ENCODE measurements around the gene PLIN1.
A peak's percentile ranks its signal among the peaks of the same experiment; 100 is the strongest.

Gene PLIN1

GRCh38 chr15:89640245-89640644, 38.9 kb downstream of the PLIN1 start (continued):
- TF ChIP-seq ZNF621 (tag by site-specific recombination; IDR thresholded peaks at IDR 0.05): no peak

GRCh38 chr15:89633585-89633984, 45.6 kb downstream of the PLIN1 start:
- Histone ChIP-seq H3K4me1 (ENCODE audit: control insufficient read depth, insufficient read depth, low read length) (no peaks in the 10 kb centered on the region), H3K4me3 (ENCODE audit: low read depth, low read length) (no peak overlapping the region), H3K27ac (ENCODE audit: extremely low read depth, low read depth, low read length) (no peak overlapping the region), H3K9me3 (ENCODE audit: control insufficient read depth, insufficient read depth, low read depth, low read length) (no peaks in the 10 kb centered on the region; the same call in 1 of the 2 replicates), H3K36me3 (ENCODE audit: control insufficient read depth in 2 of 2, insufficient read depth in 1 of 2, low read length in 2 of 2) (peaks cover 38 to 50% of the 10 kb centered on the region in 2 experiments)
- POLR2A ChIA-PET: no interaction called here
- TF ChIP-seq ZBTB48 (tag by site-specific recombination; IDR thresholded peaks at IDR 0.05) (no peak), ZNF600 (tag by site-specific recombination; IDR thresholded peaks at IDR 0.05) (peak; percentile 43; the same call in 1 of the 2 replicates)
- CTCF ChIA-PET: no interaction called here

- peaks cover 44 to 58% of the 10 kb centered on the region in 2 experiments for H3K36me3 ChIP-seq (ENCODE audit: control insufficient read depth in 2 of 2, insufficient read depth in 1 of 2, low read length in 2 of 2)
- no peak for TF ChIP-seq ZNF133 (tag by site-specific recombination; IDR thresholded peaks at IDR 0.05)
- TF ChIP-seq ZNF37A (tag by site-specific recombination; IDR thresholded peaks at IDR 0.05): no peak
- no peak for TF ChIP-seq ZSCAN30 (tag by site-specific recombination; IDR thresholded peaks at IDR 0.05)
- 0 out of 2 replicates have a peak, but pooled peaks have one; percentile 16 for TF ChIP-seq ZNF837 (tag by site-specific recombination; IDR thresholded peaks at IDR 0.05)
- H3K4me1 ChIP-seq (ENCODE audit: control insufficient read depth, insufficient read depth, low read length): no peaks in the 10 kb centered on the region
- no peak overlapping the region for H3K27ac ChIP-seq (ENCODE audit: extremely low read depth, low read depth, low read length)
- ChIA-PET CTCF (interaction anchor here (1.0 kb wide), 2 partner anchors 12 to 15 kb away, joined by 3 to 6 read pairs; no protein-coding TSS in a partner anchor), POLR2A (interaction anchor here (0.7 to 1.0 kb wide), 4 partner anchors 10 to 58 kb away, joined by 3 to 4 read pairs (median 3); partner anchors contain the start of gene TICRR)
- no peaks in the 10 kb centered on the region; the same call in 1 of the 2 replicates for H3K9me3 ChIP-seq (ENCODE audit: control insufficient read depth, insufficient read depth, low read depth, low read length)
- no peak overlapping the region for H3K4me3 ChIP-seq (ENCODE audit: low read depth, low read length)
These were observed 46.4 kb downstream of the PLIN1 start for GRCh38 chr15:89632563-89633430.

- H3K4me1 ChIP-seq (ENCODE audit: control insufficient read depth, insufficient read depth, low read length): no peaks in the 10 kb centered on the region
- H3K9me3 ChIP-seq (ENCODE audit: control insufficient read depth, insufficient read depth, low read depth, low read length): no peaks in the 10 kb centered on the region; the same call in 1 of the 2 replicates
- TF ChIP-seq ZNF311 (tag by site-specific recombination; IDR thresholded peaks at IDR 0.05; ENCODE audit: borderline replicate concordance): no peak
- TF ChIP-seq ZNF600 (tag by site-specific recombination; IDR thresholded peaks at IDR 0.05): peak; percentile 76
- no peak for TF ChIP-seq ZNF184 (tag by site-specific recombination; IDR thresholded peaks at IDR 0.05)
- TF ChIP-seq SALL2 (tag by site-specific recombination; IDR thresholded peaks at IDR 0.05; ENCODE audit: borderline replicate concordance): no peak
- peaks cover 50 to 67% of the 10 kb centered on the region in 2 experiments for H3K36me3 ChIP-seq (ENCODE audit: control insufficient read depth in 2 of 2, insufficient read depth in 1 of 2, low read length in 2 of 2)
- POLR2A ChIA-PET: interaction anchor here (0.7 to 1.0 kb wide), 3 partner anchors 11 to 57 kb away, joined by 3 to 4 read pairs (median 3); partner anchors contain the start of gene TICRR
- CTCF ChIA-PET: interaction anchor here (1.0 kb wide), 2 partner anchors 13 to 16 kb away, joined by 3 to 6 read pairs; no protein-coding TSS in a partner anchor
- no peak overlapping the region for H3K27ac ChIP-seq (ENCODE audit: extremely low read depth, low read depth, low read length)
- H3K4me3 ChIP-seq (ENCODE audit: low read depth, low read length): no peak overlapping the region
These were observed 47.3 kb downstream of the PLIN1 start for GRCh38 chr15:89631902-89632264.

GRCh38 chr15:89630974-89631901, 47.9 kb downstream of the PLIN1 start:
- H3K27ac ChIP-seq (ENCODE audit: extremely low read depth, low read depth, low read length): no peak overlapping the region
- H3K36me3 ChIP-seq (ENCODE audit: control insufficient read depth in 2 of 2, insufficient read depth in 1 of 2, low read length in 2 of 2): peaks cover 54 to 73% of the 10 kb centered on the region in 2 experiments
- no peaks in the 10 kb centered on the region; the same call in 1 of the 2 replicates for H3K9me3 ChIP-seq (ENCODE audit: control insufficient read depth, insufficient read depth, low read depth, low read length)
- TF ChIP-seq ZNF558 (tag by site-specific recombination; IDR thresholded peaks at IDR 0.05) (no peak), ZNF514 (tag by site-specific recombination; IDR thresholded peaks at IDR 0.05) (no peak)
- ChIA-PET CTCF (no interaction called here), POLR2A (no interaction called here)
- no peaks in the 10 kb centered on the region for H3K4me1 ChIP-seq (ENCODE audit: control insufficient read depth, insufficient read depth, low read length)
- H3K4me3 ChIP-seq (ENCODE audit: low read depth, low read length): no peak overlapping the region
